OCI-LY7 (cell line): Measurements from ENCODE around the gene LEMD2. TPM values are rescaled to one million over a fixed set of nuclear protein-coding genes. Genes with fewer than 3 reads are reported as not detected.

Experiments
- BruUV-seq: library from RNA; stranded (reverse); fragments of 400-500 nt; replicated peaks from 2 replicates; lab custom pipeline; 2021; lab: Mats Ljungman, UMichigan
- CTCF ChIA-PET: fragments of 300-600 bp; sonication (Branson Sonifier 250); formaldehyde crosslinking; loops from one replicate; lab custom pipeline; 2022; ENCODE audit warnings: antibody characterized with exemption; ENCODE audit not compliant: unreplicated experiment; lab: Charles Lee
- POLR2A ChIA-PET: fragments of 300-600 bp; sonication (Branson Sonifier 250); formaldehyde crosslinking; loops from one replicate; lab custom pipeline; 2022; ENCODE audit warnings: antibody characterized with exemption; lab: Charles Lee
- DNase-seq: peaks from one replicate; pipeline ENCODE4 v3.0.0-alpha.2; 2015; ENCODE audit warnings: low spot score
- H2AFZ ChIP-seq: fragments of 200-600 bp; sonication (generic), shearing (Covaris generic); 2 replicates; pipeline ENCODE4 v1.6.1; 2014; ENCODE audit warnings: mild to moderate bottlenecking, antibody characterized with exemption, low read length, moderate library complexity
- H3K27ac ChIP-seq: fragments of 200-600 bp; sonication (generic); 2 replicates; pipeline ENCODE4 v1.5.1; 2014; ENCODE audit warnings: mixed run types, low read depth, mild to moderate bottlenecking, moderate library complexity, low read length, inconsistent platforms; ENCODE audit not compliant: poor library complexity, severe bottlenecking
- H3K36me3 ChIP-seq: fragments of 200-600 bp; sonication (generic); 2 replicates; pipeline ENCODE4 v1.6.1; 2014; ENCODE audit warnings: mild to moderate bottlenecking, antibody characterized with exemption, low read length, moderate library complexity, mixed read lengths; ENCODE audit not compliant: insufficient read depth
- H3K4me1 ChIP-seq: fragments of 200-600 bp; sonication (generic); 2 replicates; pipeline ENCODE4 v1.5.1; 2014; ENCODE audit warnings: mild to moderate bottlenecking, low read length; ENCODE audit not compliant: insufficient read depth, poor library complexity, severe bottlenecking
- H3K4me2 ChIP-seq: fragments of 200-600 bp; sonication (generic); 2 replicates; pipeline ENCODE4 v1.6.1; 2014; ENCODE audit warnings: mild to moderate bottlenecking, low read length
- H3K4me3 ChIP-seq: fragments of 200-600 bp; sonication (generic); 2 replicates; pipeline ENCODE4 v1.5.1; 2014; ENCODE audit warnings: mild to moderate bottlenecking, low read depth, low read length; ENCODE audit not compliant: poor library complexity, severe bottlenecking
- H3K79me2 ChIP-seq: fragments of 200-600 bp; sonication (generic); 2 replicates; pipeline ENCODE4 v1.6.1; 2016; ENCODE audit warnings: low read depth, mild to moderate bottlenecking, low read length, moderate library complexity, mixed read lengths; ENCODE audit not compliant: insufficient read depth
- H3K9me2 ChIP-seq: fragments of 200-600 bp; sonication (generic); 2 replicates; pipeline ENCODE4 v1.6.1; 2016; ENCODE audit warnings: mild to moderate bottlenecking, low read length, mixed read lengths; ENCODE audit not compliant: insufficient read depth
- H3K9me3 ChIP-seq: fragments of 200-600 bp; sonication (generic); 2 replicates; pipeline ENCODE4 v1.6.1; 2014; ENCODE audit warnings: mild to moderate bottlenecking, mixed run types, low read length, mixed read lengths
- H4K20me1 ChIP-seq: fragments of 200-600 bp; sonication (generic); 2 replicates; pipeline ENCODE4 v1.6.1; 2014; ENCODE audit warnings: mild to moderate bottlenecking, antibody characterized with exemption, low read length, moderate library complexity, mixed read lengths; ENCODE audit not compliant: insufficient read depth
- CTCF ChIP-seq: fragments of 200-600 bp; sonication (generic); conservative IDR thresholded peaks from 2 replicates; pipeline ENCODE4 v1.5.1; 2014; ENCODE audit warnings: mild to moderate bottlenecking, antibody characterized with exemption, low read length, moderate library complexity, mixed read lengths
- EZH2phosphoT487 ChIP-seq: fragments of 200-600 bp; sonication (generic); IDR thresholded peaks from 2 replicates; pipeline ENCODE4 v1.6.1; 2018; ENCODE audit warnings: low read depth, borderline replicate concordance, mild to moderate bottlenecking, mixed run types, antibody characterized with exemption, low read length, moderate library complexity, mixed read lengths
- intact Hi-C: fragments of 100-400 bp; cut with micrococcal nuclease; formaldehyde crosslinking; loops from one replicate; pipeline ENCODE4 v1.10.0; 2022; ENCODE audit not compliant: unreplicated experiment
- total RNA-seq, 2 experiments: library from RNA; depleted of rRNA in 1 of 2; stranded (reverse); fragments of >200 nt in 1 of 2; shearing (Covaris generic) in 1 of 2; gene quantifications; 2 replicates each; pipeline ENCODE4 v1.2.3, GENCODE V29; 2014 to 2022

Gene LEMD2
- total RNA-seq, 2 experiments from 2014 or later: 59.2 to 66.9 TPM

- Histone ChIP-seq H3K4me1 (no peaks in the 10 kb centered on the region), H2AFZ (no peak overlapping the region), H3K36me3 (no peaks in the 10 kb centered on the region), H3K4me3 (no peak overlapping the region), H4K20me1 (no peaks in the 10 kb centered on the region), H3K9me3 (no peaks in the 10 kb centered on the region), H3K27ac (no peak overlapping the region), H3K79me2 (no peaks in the 10 kb centered on the region), H3K4me2 (no peak overlapping the region), H3K9me2 (no peaks in the 10 kb centered on the region)
- no TSS peak for BruUV-seq
- POLR2A ChIA-PET: no interaction called here
- TF ChIP-seq EZH2phosphoT487 (no peak), CTCF (no peak)
- CTCF ChIA-PET: no interaction called here
- no peak for DNase-seq
- intact Hi-C loops: loop anchor here (2.0 kb wide), 1 partner anchor 71 kb away; no protein-coding TSS in a partner anchor
Observed at GRCh38 chr6:33813246-33813904, 24.4 kb upstream of the LEMD2 start.

GRCh38 chr6:33812669-33813068 lies 23.7 kb upstream of the LEMD2 start:
- no peaks in the 10 kb centered on the region for H3K36me3 ChIP-seq
- ChIA-PET CTCF (interaction anchor here (0.6 kb wide), 1 partner anchor 258 kb away, joined by 3 read pairs; no protein-coding TSS in a partner anchor), POLR2A (interaction anchor here (0.6 kb wide), 1 partner anchor 225 kb away, joined by 4 read pairs; no protein-coding TSS in a partner anchor)
- BruUV-seq: no TSS peak
- peak; percentile 39 for DNase-seq
- intact Hi-C loops: loop anchor here (2.0 kb wide), 1 partner anchor 70 kb away; no protein-coding TSS in a partner anchor
- H3K27ac ChIP-seq: no peak overlapping the region
- H3K9me2 ChIP-seq: no peaks in the 10 kb centered on the region
- H2AFZ ChIP-seq: no peak overlapping the region
- H3K9me3 ChIP-seq: no peaks in the 10 kb centered on the region
- no peaks in the 10 kb centered on the region for H4K20me1 ChIP-seq
- H3K4me1 ChIP-seq: no peaks in the 10 kb centered on the region
- no peak overlapping the region for H3K4me3 ChIP-seq
- no peaks in the 10 kb centered on the region for H3K79me2 ChIP-seq
- H3K4me2 ChIP-seq: no peak overlapping the region
- no peak for TF ChIP-seq EZH2phosphoT487
- no peak for TF ChIP-seq CTCF

- Histone ChIP-seq H3K4me2 (no peak overlapping the region), H3K4me3 (no peak overlapping the region), H2AFZ (no peak overlapping the region), H4K20me1 (no peaks in the 10 kb centered on the region), H3K4me1 (no peaks in the 10 kb centered on the region), H3K9me2 (no peaks in the 10 kb centered on the region), H3K79me2 (no peaks in the 10 kb centered on the region), H3K9me3 (no peaks in the 10 kb centered on the region), H3K36me3 (no peaks in the 10 kb centered on the region), H3K27ac (no peak overlapping the region)
- no peak for TF ChIP-seq EZH2phosphoT487
- TF ChIP-seq CTCF: no peak
- intact Hi-C loops: no loop called here
- ChIA-PET CTCF (no interaction called here), POLR2A (no interaction called here)
- DNase-seq: no peak
- no TSS peak for BruUV-seq
Observed at GRCh38 chr6:33809594-33809993, 20.7 kb upstream of the LEMD2 start.
